Right ventricle myocardium superior (tissue), 1 donor: ENCODE measurements around the gene TRIO. TPM values are rescaled to one million over a fixed set of nuclear protein-coding genes. Genes with fewer than 3 reads are reported as not detected.

Source experiments
- ATAC-seq: fragments of 200-7000 bp; cut with Tn5 transposase; one replicate; pipeline ENCODE4 v1.9.1; 2020; ENCODE audit warnings: mild to moderate bottlenecking; ENCODE audit not compliant: poor library complexity
- DNase-seq: peaks from one replicate; pipeline ENCODE4 v3.0.0-alpha.2; 2020
- intact Hi-C: fragments of 100-400 bp; cut with DNase I; formaldehyde crosslinking; loops from one replicate; pipeline ENCODE4 v1.11.2; 2022
- total RNA-seq: library from RNA; stranded (reverse); fragmentation: NEBNext Ultra II Directional; extraction: Animal tissue kit (Norgen Biotek cat#: 25700); gene quantifications from one replicate; pipeline ENCODE4 v1.2.1, GENCODE V29; 2021
- donor health status: DM: no; HTN: yes; CAD: no; lungs with severe emphysema.

TRIO gene
- total RNA-seq, 1 donor from 2014 or later, result 56.0 TPM

GRCh38 chr5:14156650-14157492 is 13.7 kb downstream of the TRIO start:
- intact Hi-C loops, result no loop called here
- ATAC-seq (peak; percentile 70), DNase-seq (no peak)

GRCh38 chr5:14157493-14157782 is 14.3 kb downstream of the TRIO start:
- DNase-seq, result no peak
- ATAC-seq, result no peak
- intact Hi-C loops, result no loop called here

DNA sequence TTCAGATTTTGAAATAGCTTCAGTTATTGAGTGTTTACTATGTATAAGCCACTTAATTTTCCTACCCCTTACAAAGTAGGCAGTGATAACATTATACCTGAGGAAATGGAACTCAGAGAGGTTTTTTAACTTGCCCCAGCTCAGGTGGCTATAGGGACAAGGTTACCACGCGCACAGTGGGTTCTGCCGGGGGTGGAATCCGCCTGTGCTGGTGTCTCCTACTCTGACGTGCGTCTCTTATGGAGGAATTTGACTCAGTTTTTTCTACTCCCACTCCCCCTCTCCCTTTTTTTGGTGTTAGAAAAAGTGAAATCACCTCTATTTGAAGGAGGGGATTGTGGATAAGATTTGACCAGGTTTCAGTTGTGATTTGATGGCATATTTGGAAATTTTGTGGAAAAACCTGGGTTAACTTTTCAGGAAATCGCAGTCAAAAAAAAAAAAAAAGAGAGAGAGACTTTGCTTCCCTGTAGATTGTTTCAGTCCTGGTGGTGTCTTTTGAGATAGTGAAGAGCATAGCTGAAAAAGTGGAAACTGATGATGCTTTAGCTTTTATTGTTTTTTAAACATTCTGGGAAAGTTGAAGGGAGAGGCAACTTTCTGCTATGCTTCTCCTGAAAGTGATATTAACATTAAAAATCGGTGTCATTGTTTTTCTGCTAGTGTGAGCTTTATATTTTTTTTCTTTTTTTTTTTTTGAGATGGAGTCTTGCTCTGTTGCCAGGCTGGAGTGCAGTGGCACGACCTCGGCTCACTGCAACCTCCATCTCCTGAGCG is 15.9 kb downstream of the TRIO start:
- intact Hi-C loops, result no loop called here
- DNase-seq (no peak), ATAC-seq (no peak)

DNA sequence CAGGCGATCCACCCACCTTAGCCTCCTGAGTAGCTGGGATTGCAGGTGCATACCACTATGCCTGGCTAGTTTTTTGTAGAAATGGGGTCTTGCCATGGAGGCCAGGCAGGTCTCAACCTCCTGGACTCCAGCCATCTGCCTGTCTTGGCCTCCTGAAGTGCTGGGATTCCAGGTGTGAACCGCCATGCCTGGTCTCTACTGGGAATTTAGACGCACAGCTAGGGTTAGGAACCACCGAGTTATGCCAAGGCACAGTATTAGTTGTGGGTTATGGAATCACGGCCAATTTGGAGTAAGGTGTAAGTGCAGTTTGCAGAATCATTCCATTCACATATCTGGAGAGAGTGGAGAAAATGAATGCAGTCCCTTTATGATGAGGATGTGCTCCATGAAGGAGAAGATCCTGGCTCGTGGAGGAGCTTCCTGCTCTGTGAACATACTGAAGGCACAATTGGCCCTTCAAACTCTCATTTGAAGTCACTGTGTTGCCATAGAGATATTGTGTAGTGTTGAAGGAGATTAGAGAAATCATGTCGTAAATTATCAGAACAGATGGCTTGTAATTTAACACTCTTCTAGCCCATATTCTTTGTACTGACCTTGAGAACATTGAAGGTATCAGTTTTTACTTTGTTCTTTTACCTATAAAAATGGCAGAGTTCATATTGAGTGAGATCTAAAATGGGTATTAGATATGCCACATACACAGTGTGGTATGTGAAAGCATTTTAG is 18.8 kb downstream of the TRIO start:
- DNase-seq (no peak), ATAC-seq (no peak)
- intact Hi-C loops, result no loop called here

DNA sequence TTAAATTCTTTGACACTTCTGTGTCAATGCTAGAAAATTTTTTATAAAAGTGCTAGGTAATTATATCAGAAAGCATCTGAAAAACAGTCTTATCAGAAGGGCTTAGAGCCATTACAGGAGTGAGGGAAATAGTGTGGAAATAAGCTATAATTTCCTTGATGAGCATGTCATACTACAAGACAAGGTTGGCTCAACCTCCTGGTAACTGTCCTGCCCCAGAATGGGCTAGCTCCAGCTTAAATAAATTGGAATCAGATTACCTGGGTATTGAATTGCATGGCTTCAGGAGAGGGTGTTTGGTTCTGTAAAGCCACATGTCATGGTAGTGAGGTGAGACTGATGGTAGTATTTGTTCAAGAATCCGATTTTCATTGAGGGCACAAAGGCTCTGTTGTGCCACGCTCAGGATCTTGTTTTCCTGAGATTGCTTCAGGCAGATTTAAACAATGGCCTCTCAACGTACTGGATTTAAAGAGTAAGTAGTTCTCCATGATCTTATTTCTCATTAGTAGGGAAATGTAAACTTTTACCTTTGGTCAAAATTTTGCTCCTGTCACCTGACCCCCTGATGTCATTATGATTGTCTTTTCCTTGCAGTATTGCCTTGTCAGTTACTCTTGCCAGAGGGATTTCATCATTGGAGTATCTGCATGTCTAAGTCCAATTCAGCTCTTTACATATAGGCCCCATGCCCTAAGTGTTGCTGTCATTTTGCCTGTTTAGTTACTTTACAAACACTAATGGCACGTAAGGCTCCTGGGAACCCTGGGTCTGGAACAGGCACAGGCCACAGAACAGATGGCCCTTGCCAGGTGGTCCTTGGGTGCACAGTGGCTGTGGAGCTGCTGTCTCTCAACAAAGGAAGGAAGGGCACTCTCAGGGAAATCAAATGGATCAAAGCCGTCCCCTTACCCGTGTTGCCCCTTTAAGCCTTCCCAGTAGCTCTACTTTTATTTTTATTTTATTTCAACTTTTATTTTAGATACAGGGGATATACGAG is 21.3 kb downstream of the TRIO start:
- ATAC-seq, result no peak
- no peak for DNase-seq
- intact Hi-C loops, result no loop called here

GRCh38 chr5:14165375-14166106 is 22.4 kb downstream of the TRIO start:
- DNase-seq (no peak), ATAC-seq (no peak)
- intact Hi-C loops, result no loop called here

DNA sequence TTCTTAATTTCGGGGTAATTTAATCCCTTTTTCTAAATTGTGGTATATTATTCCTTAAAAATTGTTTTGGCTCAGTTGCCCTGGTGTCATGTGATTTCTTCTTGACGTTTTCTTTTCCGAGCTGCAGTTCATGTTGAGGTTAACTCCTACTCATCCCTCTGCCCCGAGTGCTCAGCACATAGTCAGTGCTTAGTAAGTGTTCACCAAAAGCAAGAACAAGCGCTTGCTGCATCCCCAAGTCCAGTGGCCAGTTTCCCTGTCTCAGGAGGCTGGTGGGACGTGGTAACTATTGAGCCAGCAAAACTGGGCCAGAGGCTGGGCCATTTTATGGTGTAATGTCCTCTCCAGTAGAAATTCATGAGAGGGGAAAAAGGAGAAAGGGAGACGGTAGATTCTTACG is 23.3 kb downstream of the TRIO start:
- DNase-seq, result no peak
- ATAC-seq, result no peak
- intact Hi-C loops, result no loop called here

- DNase-seq (no peak), ATAC-seq (peak; percentile 27)
- intact Hi-C loops, result no loop called here
These were observed 24.2 kb downstream of the TRIO start for GRCh38 chr5:14167211-14167845.

DNA sequence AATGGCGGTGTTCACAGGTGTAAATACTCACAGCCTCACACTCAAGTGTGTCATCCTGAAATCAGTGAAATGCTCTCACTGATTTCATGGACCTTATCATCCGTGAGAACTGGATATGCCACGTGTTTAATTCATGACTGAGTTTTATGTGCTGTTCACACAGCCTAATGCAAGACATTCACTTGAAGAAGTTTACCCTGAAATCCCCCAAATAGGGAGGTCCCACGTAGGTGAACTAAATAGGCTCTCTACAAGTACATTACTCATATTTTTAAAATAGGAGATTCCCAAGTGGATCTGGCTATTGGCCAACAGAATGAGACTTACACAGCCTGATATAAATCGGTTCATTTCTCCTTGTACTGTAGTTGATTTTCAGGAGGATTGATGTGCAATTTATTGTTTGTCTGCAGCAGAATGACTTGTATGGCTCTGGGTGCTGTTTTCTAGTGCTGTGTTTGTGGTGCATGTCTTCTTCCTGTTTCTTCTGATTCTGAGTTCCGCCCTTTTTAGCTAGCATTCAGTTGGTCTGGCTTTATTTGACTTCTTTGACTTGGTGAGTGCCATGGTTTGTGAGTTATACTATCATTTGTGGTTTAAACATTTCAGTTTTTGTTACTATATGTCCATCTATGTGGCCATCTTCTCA is 25.1 kb downstream of the TRIO start:
- ATAC-seq, result peak; percentile 22
- intact Hi-C loops, result no loop called here
- DNase-seq, result no peak

- intact Hi-C loops, result no loop called here
- ATAC-seq (no peak), DNase-seq (no peak)
These were observed 25.7 kb downstream of the TRIO start for GRCh38 chr5:14168793-14169262.

DNA sequence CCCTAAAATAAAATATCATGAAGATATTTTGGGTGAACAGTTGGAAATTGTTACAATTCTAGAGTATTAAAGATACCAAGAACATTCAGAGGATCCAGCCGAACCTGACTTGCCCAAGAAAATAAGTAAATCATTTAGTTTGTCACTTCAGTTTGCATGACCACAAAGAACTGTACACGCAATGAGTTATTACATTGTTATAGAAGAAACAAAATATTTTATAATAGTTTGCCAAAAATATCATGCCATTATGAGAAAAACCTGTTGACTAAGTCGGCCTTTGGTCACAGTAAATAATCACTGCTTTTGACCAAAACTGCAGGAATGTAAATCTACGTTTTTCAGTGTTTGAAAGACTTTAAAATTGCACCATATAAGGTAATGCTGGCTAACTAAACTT is 27.9 kb downstream of the TRIO start:
- intact Hi-C loops, result no loop called here
- DNase-seq (no peak), ATAC-seq (no peak)

GRCh38 chr5:14171621-14172020 is 28.5 kb downstream of the TRIO start:
- intact Hi-C loops, result no loop called here
- DNase-seq, result no peak
- ATAC-seq, result no peak

GRCh38 chr5:14172149-14172795 is 29.1 kb downstream of the TRIO start:
- intact Hi-C loops, result no loop called here
- ATAC-seq, result no peak
- DNase-seq, result no peak

GRCh38 chr5:14173377-14174229 is 30.5 kb downstream of the TRIO start:
- intact Hi-C loops, result no loop called here
- DNase-seq, result no peak
- ATAC-seq, result peak; percentile 31

- DNase-seq (no peak), ATAC-seq (peak; percentile 19)
- intact Hi-C loops, result no loop called here
These were observed 31.1 kb downstream of the TRIO start for GRCh38 chr5:14174230-14174636.
